Measurements from ENCODE around the gene PLP1.

PLP1 gene

GRCh38 chrX:103734125-103734760 is 42.4 kb upstream of the PLP1 start:
- TF ChIP-seq CTCF (IDR thresholded peaks at IDR 0.05; ENCODE audit: low read depth, low read length, missing control alignments) = no peak
- in situ Hi-C loops (cut with HindIII; ENCODE audit: low sequenced_read_pairs) = no loop called here
- no peak for DNase-seq (ENCODE audit: low read depth)

GRCh38 chrX:103737696-103738095 is 38.9 kb upstream of the PLP1 start:
- in situ Hi-C loops (cut with HindIII; ENCODE audit: low sequenced_read_pairs) = no loop called here
- no peak for TF ChIP-seq CTCF (IDR thresholded peaks at IDR 0.05; ENCODE audit: low read depth, low read length, missing control alignments)
- no peak overlapping the region for H3K4me3 ChIP-seq (ENCODE audit: low read depth, low read length)
- DNase-seq (ENCODE audit: low read depth) = no peak

More at GRCh38 chrX:103734125-103734760, 42.4 kb upstream of the PLP1 start:
- H3K4me3 ChIP-seq (ENCODE audit: low read depth, low read length) = no peak overlapping the region

- DNase-seq (ENCODE audit: low read depth) = no peak
- in situ Hi-C loops (cut with HindIII; ENCODE audit: low sequenced_read_pairs) = no loop called here
- H3K4me3 ChIP-seq (ENCODE audit: low read depth, low read length) = no peak overlapping the region
- no peak for TF ChIP-seq CTCF (IDR thresholded peaks at IDR 0.05; ENCODE audit: low read depth, low read length, missing control alignments)
Measured at GRCh38 chrX:103739421-103739820, 37.2 kb upstream of the PLP1 start.

- no peak for TF ChIP-seq CTCF (IDR thresholded peaks at IDR 0.05; ENCODE audit: low read depth, low read length, missing control alignments)
- H3K4me3 ChIP-seq (ENCODE audit: low read depth, low read length) = no peak overlapping the region
- in situ Hi-C loops (cut with HindIII; ENCODE audit: low sequenced_read_pairs) = no loop called here
- DNase-seq (ENCODE audit: low read depth) = no peak
Measured at GRCh38 chrX:103741879-103742278, 34.8 kb upstream of the PLP1 start.

GRCh38 chrX:103742339-103742738 is 34.3 kb upstream of the PLP1 start:
- H3K4me3 ChIP-seq (ENCODE audit: low read depth, low read length) = no peak overlapping the region
- no peak for DNase-seq (ENCODE audit: low read depth)
- in situ Hi-C loops (cut with HindIII; ENCODE audit: low sequenced_read_pairs) = no loop called here
- no peak for TF ChIP-seq CTCF (IDR thresholded peaks at IDR 0.05; ENCODE audit: low read depth, low read length, missing control alignments)

GRCh38 chrX:103747163-103747562 is 29.5 kb upstream of the PLP1 start:
- in situ Hi-C loops (cut with HindIII; ENCODE audit: low sequenced_read_pairs) = no loop called here
- no peak overlapping the region for H3K4me3 ChIP-seq (ENCODE audit: low read depth, low read length)
- TF ChIP-seq CTCF (IDR thresholded peaks at IDR 0.05; ENCODE audit: low read depth, low read length, missing control alignments) = no peak
- no peak for DNase-seq (ENCODE audit: low read depth)

Data from astrocyte of the cerebellum (primary cell).